RKO (cell line): ENCODE measurements around the gene GRAMD1B.

Source experiments
- DNase-seq: peaks from one replicate; pipeline ENCODE4 v3.0.0-alpha.2; 2016; ENCODE audit warnings: low spot score

GRAMD1B gene

GRCh38 chr11:123588117-123588863, 158.2 kb downstream of the GRAMD1B start:
- no peak for DNase-seq

DNA sequence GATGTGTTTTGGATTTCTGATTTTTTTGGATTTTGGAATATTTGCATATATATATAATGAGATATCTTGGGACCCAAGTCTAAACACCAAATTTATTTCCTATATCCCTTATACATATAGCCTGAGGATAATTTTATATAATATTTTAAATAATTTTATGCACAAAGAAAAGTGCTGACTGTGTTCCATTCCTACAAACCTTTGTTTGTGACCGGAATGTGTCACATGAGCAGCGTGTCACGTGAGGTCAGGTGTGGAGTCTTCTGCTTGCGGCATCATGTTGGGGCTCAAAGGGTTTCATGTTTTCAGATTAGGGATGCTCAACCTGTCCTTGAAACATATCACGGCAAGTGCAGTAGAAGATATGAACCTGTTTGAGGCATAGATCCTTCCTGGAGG, 158.8 kb downstream of the GRAMD1B start:
- no peak for DNase-seq

DNA sequence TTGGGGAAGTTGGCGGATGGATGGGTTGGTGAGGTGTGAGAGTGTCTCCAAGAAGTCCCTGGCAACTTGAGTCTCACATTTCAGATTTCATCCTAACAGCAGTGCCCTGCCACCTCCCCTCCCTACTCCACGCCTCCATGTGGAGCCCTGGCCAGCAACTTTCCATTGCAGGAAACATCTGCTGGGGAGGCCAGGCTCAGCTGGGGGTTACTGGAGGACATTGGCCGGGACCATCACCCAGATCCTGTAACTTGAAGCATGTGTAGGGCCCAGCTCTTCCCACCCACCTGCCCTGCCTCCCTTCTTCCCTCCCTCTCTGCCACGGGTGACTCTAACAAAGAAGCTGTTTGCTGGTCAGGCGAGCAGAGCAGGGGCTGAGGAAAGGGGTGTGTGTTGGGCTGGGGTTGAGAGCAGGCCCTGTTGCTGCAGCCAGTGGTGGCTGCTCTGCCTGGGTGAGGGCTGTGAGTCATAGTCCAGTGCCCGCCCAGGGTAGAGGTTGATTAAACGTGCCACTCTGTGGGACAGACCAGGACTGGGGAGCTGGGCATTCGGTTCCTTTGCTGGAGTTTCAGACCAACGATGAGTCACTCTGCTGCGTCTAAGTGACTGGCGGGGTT, 160.3 kb downstream of the GRAMD1B start:
- DNase-seq, result peak; percentile 21

- no peak for DNase-seq
Measured at GRCh38 chr11:123593570-123593969, 163.5 kb downstream of the GRAMD1B start.

- DNase-seq, result no peak
Measured at GRCh38 chr11:123594188-123594901, 164.3 kb downstream of the GRAMD1B start.

- DNase-seq, result no peak
Measured at GRCh38 chr11:123594921-123595320, 164.9 kb downstream of the GRAMD1B start.

DNA sequence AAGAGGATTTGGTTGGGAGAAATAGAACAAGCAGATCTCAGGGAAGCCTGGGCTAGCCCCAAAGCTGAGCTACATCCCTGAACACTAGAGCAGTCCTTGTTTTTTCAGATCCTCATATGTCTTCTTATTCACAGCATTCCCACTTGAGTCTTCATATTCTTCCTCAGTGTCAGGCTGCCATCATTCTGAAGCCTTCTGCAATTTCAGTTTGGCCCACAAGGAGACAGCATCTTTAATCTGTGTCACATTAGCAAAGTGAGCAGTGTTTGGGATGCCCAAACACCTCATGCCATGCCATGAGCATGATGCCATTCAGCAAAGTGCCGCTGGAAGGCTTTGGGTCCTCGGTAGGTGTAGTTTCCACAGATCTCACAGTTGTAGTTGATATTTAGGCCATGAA, 167.8 kb downstream of the GRAMD1B start:
- DNase-seq, result no peak

- DNase-seq, result no peak
Measured at GRCh38 chr11:123601136-123601535, 171.1 kb downstream of the GRAMD1B start.

GRCh38 chr11:123601743-123602142, 171.7 kb downstream of the GRAMD1B start:
- no peak for DNase-seq

GRCh38 chr11:123603666-123604065, 173.6 kb downstream of the GRAMD1B start:
- DNase-seq, result no peak

- DNase-seq, result no peak
Measured at GRCh38 chr11:123607781-123608180, 177.7 kb downstream of the GRAMD1B start.

DNA sequence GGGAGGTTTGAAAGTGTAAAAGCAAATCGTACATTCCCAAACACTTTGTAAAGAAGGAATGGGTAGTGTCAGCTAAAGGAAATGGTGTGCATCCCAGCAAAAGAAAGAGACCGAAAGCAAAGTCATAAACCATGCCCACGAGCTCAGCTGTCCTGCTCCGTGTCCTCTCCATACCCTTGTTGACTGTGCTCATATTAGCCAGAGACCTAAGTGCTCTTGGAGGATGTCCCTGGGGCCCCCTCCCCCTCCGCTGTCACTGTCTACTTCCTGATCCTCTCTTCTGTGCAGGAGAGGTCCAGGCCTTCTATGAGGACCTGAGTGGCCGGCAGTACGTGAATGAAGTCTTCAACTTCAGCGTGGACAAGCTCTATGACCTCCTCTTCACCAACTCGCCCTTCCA, 178.3 kb downstream of the GRAMD1B start:
- DNase-seq, result no peak

DNA sequence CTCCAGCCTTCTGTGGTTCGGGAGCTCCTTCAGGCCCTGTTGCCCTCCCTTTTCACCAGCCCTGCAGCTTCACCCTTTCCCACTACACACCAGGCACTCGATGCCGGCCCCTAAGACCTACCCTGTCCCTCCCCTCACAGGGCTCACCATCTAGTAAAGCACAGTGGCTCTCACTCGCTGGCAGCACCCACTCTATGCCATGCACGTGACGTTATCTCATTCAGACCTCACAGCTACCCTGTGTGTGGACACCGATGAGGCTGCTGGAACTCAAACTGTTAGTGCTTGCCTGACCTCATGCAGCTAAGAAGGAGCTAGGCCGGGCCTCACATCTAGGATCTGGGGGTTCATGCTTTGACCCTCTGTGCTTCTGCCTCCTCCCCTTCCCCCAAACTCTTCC, 178.9 kb downstream of the GRAMD1B start:
- no peak for DNase-seq

- no peak for DNase-seq
Measured at GRCh38 chr11:123611698-123612097, 181.6 kb downstream of the GRAMD1B start.

DNA sequence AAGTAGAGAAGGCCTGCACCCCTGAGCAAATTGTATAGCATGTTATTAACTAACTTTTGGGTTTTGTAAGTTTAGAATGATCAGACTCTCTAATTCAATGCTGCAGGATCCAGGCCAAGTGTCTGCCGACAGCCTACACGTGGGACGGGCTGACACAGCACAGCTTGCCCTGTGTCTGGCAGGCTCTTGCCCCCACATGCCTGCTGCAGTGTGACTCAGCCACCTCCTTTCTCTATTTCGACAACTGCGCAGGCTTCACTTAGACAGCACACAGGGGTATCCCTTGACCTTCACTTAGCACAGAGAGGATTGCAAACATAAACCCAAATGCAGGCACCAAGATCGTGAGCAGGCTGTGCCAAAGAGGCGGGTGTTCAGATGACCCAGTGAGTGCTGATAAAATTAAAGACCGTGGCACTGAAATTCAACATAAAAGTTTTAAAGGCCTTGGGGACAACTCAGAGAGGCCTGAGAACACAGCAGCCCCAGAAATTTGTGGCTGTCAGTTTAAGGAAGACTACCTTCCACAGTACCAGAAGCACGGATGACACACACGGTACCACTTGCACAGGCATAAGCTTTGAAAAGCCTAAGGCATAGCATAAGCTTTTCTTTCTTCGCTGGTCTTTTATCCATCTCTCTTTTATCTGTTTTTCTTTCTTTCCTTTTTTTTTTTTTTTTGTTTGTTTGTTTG, 186.6 kb downstream of the GRAMD1B start:
- no peak for DNase-seq

GRCh38 chr11:123622576-123622975, 192.5 kb downstream of the GRAMD1B start:
- DNase-seq, result no peak

- DNase-seq, result no peak
Measured at GRCh38 chr11:123624974-123625373, 194.9 kb downstream of the GRAMD1B start.

- peak; percentile 67 for DNase-seq
Measured at GRCh38 chr11:123628936-123629683, 199.0 kb downstream of the GRAMD1B start.

DNA sequence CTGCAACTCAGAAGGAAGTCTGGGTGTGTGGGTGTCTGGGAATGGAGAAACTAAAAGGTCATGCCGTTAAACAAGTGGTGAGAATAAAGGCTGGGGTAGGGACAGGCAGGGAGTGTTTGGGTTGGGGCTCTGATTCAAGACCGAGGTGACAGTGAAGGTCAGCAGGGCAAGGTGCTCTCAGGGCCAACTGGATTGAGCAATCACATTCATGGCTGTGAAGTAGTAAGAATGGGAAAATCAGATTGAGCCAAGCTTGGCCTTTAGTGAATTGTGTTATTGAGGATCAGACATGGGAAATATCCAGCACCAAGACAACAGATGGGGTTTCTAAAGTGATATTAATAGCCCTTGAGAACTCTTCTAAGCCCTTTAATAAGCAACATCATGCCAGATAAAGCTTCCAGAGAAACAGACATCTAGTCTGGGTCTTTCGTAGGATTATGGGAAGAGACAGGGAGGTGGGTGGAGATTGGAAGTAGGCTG, 200.1 kb downstream of the GRAMD1B start:
- no peak for DNase-seq

DNA sequence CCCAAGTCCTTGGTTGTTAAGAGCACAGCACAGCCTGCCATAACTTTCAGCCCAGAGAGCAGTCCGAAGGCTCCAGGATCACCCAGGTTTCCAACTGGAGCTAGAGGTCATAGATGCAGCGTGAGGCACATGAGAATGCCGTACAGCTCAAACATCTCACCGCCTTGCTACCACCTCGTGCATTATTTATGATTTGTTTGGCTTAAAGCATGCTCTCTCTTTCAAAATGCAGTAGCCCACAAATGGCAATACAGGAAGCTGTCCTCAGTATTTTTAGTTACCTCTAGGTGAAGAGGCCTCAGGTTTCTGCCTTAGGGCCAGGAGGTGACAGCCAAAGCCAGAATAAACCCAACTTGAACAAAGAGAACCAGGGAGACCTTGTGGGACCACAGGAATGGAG, 210.0 kb downstream of the GRAMD1B start:
- no peak for DNase-seq

DNA sequence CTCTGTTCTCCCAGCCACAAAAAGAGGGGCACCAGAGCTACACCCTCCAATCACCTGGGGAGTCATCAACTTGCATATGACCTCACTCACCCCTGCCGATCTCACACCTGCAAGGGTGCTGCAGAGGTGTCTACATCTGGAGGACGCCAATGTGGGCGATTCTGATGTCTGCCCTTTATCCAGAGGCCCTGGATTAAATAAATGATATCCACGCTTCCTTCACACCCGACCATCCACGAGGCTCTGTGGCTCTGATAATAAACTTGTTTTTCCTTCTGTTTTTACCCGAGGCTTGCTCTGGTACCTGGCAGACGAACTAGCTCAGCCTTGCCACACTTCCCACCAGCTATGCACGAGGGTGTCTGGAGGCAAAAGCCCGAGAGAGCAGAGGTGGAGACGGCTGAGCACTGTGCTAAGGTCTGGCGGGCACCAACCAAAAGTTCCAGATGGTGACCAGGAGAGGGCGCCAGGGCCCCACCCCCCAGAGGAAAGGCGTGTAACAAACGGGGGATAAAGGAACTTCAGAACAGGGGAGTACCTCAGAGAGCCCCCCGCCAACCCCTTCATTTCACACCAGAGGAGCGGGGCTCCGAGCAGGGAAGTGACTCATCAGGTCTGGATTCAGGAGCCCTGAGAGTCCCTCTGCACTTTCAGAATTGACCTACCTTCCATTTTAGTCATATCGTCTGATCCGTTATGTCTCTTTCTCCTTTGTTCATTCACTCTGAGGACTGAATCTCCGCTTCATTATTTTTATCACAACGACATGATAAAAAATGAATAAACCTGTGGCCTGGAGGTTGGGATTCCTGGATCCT, 210.8 kb downstream of the GRAMD1B start:
- DNase-seq, result peak; percentile 37
